Urinary bladder (tissue), 4 donors: ENCODE data around the gene SDF4. TPM values are rescaled to one million over a fixed set of nuclear protein-coding genes. Genes with fewer than 3 reads are reported as not detected.

Source experiments
- DNase-seq: peaks from one replicate; pipeline ENCODE4 v3.0.0-alpha.2; 2015; ENCODE audit errors: extremely low spot score
- H3K27ac ChIP-seq: one replicate; pipeline ENCODE4 v1.5.1; 2013; ENCODE audit warnings: low read depth, mild to moderate bottlenecking, moderate library complexity
- H3K36me3 ChIP-seq: one replicate; pipeline ENCODE4 v1.6.1; 2013; ENCODE audit warnings: mild to moderate bottlenecking, moderate library complexity; ENCODE audit not compliant: insufficient read depth
- H3K4me1 ChIP-seq: one replicate; pipeline ENCODE4 v1.6.1; 2013; ENCODE audit warnings: mild to moderate bottlenecking, moderate library complexity; ENCODE audit not compliant: insufficient read depth
- H3K4me3 ChIP-seq: one replicate; pipeline ENCODE4 v1.5.1; 2013; ENCODE audit warnings: low read depth, low read length
- WGBS: extraction: QIAGEN DNeasy Blood & Tissue Kit; methylation state at CpG from one replicate; pipeline ENCODE4 v1.1.7; 2013; 5-methylcytosine and 5-hydroxymethylcytosine counted together
- polyA plus RNA-seq: library from polyadenylated mRNA; stranded (reverse); fragments of 200-250 nt; gene quantifications from one replicate; pipeline ENCODE4 v1.2.3, GENCODE V29; 2013
- total RNA-seq: library from RNA; depleted of rRNA; stranded (reverse); fragments of >200 nt; gene quantifications from one replicate; pipeline ENCODE4 v1.2.3, GENCODE V29; 2014
- donor health status: healthy with polysubstance abuse.
- donor health status: healthy.

Gene SDF4
- total and polyA plus RNA-seq, 2 donors = 36.7 to 176 TPM

GRCh38 chr1:1234180-1234808 is 2.5 kb upstream of the SDF4 start:
- Histone ChIP-seq H3K36me3 (no peaks in the 10 kb centered on the region), H3K4me1 (no peaks in the 10 kb centered on the region), H3K4me3 (no peak overlapping the region), H3K27ac (no peak overlapping the region)
- WGBS = 94% methylated on average over 28 of the region's 28 CpGs
- DNase-seq = no peak

DNA sequence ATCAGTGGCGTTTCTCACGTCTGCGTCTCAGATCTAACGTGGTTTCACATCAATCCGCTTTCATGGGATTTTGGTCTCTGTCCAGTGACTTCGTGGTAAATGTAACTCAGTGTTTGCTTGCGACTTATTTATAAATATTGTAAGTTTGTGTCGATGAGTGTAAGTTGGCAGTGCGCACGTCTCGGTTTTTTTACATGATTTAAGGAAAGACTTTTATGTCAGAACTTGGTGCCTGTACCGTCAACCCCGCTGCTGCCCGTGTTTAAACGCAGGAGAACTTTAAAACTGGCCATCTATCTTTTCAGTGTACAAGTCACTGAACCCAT is 1.7 kb upstream of the SDF4 start:
- WGBS = 96% methylated on average over 15 of the region's 15 CpGs
- H3K27ac ChIP-seq = no peak overlapping the region
- no peak overlapping the region for H3K4me3 ChIP-seq
- no peaks in the 10 kb centered on the region for H3K36me3 ChIP-seq
- no peaks in the 10 kb centered on the region for H3K4me1 ChIP-seq
- no peak for DNase-seq

DNA sequence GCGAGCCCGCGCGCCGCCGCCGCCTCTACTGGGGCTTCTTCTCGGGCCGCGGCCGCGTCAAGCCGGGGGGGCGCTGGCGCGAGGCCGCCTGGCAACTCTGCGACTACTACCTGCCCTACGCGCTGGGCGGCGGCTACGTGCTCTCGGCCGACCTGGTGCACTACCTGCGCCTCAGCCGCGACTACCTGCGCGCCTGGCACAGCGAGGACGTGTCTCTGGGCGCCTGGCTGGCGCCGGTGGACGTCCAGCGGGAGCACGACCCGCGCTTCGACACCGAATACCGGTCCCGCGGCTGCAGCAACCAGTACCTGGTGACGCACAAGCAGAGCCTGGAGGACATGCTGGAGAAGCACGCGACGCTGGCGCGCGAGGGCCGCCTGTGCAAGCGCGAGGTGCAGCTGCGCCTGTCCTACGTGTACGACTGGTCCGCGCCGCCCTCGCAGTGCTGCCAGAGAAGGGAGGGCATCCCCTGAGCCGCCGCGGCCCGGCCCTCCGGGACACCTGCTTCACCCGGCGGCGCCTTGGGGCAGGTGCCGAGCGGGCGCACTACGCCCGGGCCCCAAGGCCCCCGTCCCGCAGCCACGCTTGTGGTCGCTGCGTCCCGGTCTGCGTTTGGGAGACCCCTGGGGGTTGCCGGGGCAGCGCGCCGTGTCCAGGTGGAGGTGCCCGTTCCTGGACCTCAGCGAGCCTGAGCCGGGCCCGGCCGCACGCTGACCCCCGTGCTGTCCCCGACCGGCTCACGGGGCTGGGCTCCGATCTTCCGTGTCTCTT is 1.2 kb upstream of the SDF4 start:
- no peak overlapping the region for H3K27ac ChIP-seq
- WGBS = 80% methylated on average over 98 of the region's 98 CpGs
- H3K4me3 ChIP-seq = peak overlapping the region; percentile 44
- DNase-seq = no peak
- H3K4me1 ChIP-seq = no peaks in the 10 kb centered on the region
- H3K36me3 ChIP-seq = no peaks in the 10 kb centered on the region

- no peaks in the 10 kb centered on the region for H3K4me1 ChIP-seq
- H3K27ac ChIP-seq = peak within 1 kb of the TSS; percentile 90
- peaks cover 2% of the 10 kb centered on the region for H3K36me3 ChIP-seq
- no peak for DNase-seq
- peak within 1 kb of the TSS; percentile 83 for H3K4me3 ChIP-seq
- 6% methylated on average over 100 of the region's 100 CpGs for WGBS
These were observed 501 bp upstream of the SDF4 start, which contains the start of gene B3GALT6 for GRCh38 chr1:1232208-1232795. B3GALT6 (plus strand) TSS chr1:1232237; CDS start chr1:1232279, 42 bp downstream.

DNA sequence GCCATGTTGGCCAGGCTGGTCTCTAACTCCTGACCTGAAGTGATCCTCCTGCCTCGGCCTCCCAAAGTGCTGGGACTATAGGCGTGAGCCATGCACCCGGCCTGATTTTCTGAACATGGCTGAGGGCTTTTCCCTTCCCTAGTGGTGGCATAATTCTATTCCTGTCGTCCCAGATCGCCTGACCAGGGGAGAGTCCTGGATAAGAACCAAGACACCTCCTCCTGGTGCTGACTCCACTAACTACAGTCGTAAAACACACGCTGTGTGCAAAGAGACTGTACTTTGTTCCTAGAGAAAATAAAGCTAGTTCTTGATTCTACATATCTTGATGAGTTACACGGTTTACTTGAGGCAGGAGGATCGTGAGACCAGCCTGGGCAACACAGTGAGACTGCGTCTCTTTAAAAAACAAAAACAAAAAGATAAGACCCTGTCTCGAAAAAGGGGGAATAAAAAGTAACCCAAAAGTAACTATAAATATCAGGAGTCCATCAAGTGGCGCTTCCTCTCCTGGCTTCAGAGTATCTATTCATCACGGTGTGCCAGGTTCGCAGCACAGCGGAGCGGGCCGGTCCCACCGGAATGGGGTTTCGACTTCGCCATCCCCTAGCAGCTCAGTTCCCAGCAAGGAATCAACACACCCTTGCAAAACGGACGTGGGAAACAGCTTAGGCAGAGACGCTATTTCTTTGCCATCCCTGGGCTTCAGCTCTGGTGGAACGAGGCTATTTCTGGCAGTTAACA is 973 bp downstream of the SDF4 start:
- Histone ChIP-seq H3K36me3 (peaks cover 2% of the 10 kb centered on the region), H3K4me1 (no peaks in the 10 kb centered on the region), H3K27ac (no peak overlapping the region), H3K4me3 (peak overlapping the region; percentile 83)
- DNase-seq = no peak
- 11% methylated on average over 24 of the region's 24 CpGs for WGBS

DNA sequence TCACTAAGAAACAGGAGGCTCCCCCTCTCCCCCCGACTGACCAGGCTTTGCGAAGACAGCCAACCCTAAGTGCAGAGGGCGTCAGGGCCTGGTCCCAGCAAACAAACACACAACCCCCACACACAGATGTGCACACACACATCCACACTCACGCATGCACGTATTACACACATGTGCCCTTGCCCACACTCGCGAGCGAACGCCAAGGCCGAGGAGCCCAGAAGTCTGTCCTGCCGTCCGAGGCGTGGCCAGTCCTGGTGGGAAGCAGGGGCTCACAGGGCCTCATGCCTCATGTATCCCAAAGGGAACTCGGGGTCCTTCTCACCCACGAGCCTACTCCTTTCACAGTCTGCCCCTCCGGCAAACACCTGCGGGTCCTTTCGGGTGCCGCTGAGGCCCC is 2.0 kb downstream of the SDF4 start:
- H3K4me3 ChIP-seq = no peak overlapping the region
- H3K4me1 ChIP-seq = no peaks in the 10 kb centered on the region
- WGBS = 91% methylated on average over 19 of the region's 19 CpGs
- no peak overlapping the region for H3K27ac ChIP-seq
- peaks cover 2% of the 10 kb centered on the region for H3K36me3 ChIP-seq
- DNase-seq = no peak

- H3K4me3 ChIP-seq = no peak overlapping the region
- DNase-seq = no peak
- H3K4me1 ChIP-seq = no peaks in the 10 kb centered on the region
- H3K27ac ChIP-seq = no peak overlapping the region
- peaks cover 2% of the 10 kb centered on the region for H3K36me3 ChIP-seq
- 88% methylated on average over 28 of the region's 28 CpGs for WGBS
These were observed 3.0 kb downstream of the SDF4 start for GRCh38 chr1:1228596-1229321.

- no peaks in the 10 kb centered on the region for H3K4me1 ChIP-seq
- H3K4me3 ChIP-seq = no peak overlapping the region
- WGBS = 91% methylated on average over 30 of the region's 30 CpGs
- no peak for DNase-seq
- H3K36me3 ChIP-seq = peaks cover 2% of the 10 kb centered on the region
- no peak overlapping the region for H3K27ac ChIP-seq
These were observed 3.6 kb downstream of the SDF4 start for GRCh38 chr1:1228187-1228586.

DNA sequence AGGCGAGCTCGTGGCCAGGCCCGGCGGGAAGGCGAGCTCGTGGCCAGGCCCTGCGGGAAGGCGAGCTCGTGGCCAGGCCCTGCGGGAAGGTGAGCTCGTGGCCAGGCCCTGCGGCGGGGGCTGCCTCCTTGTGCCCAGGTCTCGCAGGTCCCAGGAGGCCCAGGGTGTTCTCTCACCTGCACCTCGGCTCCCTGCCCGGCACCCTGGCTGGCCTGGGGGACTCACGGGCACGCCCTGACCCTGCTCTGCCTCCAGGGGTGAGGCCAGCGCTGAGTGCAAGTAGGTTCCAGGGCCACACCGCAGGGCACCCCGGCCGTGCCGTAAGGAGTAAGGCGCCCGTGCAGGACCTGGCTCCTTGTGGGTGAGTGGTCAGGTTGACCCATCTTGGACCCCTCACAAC is 4.4 kb downstream of the SDF4 start:
- DNase-seq = no peak
- Histone ChIP-seq H3K4me1 (no peaks in the 10 kb centered on the region), H3K27ac (no peak overlapping the region), H3K4me3 (no peak overlapping the region), H3K36me3 (peaks cover 2% of the 10 kb centered on the region)
- WGBS = 97% methylated on average over 25 of the region's 25 CpGs

- no peak for DNase-seq
- no peak overlapping the region for H3K27ac ChIP-seq
- H3K36me3 ChIP-seq = peaks cover 2% of the 10 kb centered on the region
- no peak overlapping the region for H3K4me3 ChIP-seq
- 90% methylated on average over 44 of the region's 44 CpGs for WGBS
- no peaks in the 10 kb centered on the region for H3K4me1 ChIP-seq
These were observed 5.0 kb downstream of the SDF4 start for GRCh38 chr1:1226566-1227362.

DNA sequence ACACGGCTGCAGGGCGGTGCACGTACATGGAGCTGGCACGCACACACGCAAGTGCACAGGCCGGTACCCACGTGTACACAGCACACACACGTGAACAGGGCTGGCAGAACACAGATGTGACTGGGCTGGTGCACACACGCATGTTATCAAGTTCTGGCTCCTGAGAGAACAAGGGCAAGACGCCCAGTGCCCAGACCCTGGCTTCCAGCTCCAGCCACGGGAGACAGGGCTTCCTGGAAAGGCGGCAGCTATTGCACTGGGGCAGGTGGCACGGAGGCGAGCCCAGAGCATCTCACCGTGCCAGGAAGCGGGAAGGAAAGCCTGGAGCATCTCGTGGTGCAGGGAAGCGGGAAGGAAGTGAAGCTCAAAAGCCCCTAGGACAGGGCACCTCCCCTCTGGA is 5.9 kb downstream of the SDF4 start:
- H3K4me1 ChIP-seq = no peaks in the 10 kb centered on the region
- H3K36me3 ChIP-seq = peaks cover 4% of the 10 kb centered on the region
- no peak overlapping the region for H3K4me3 ChIP-seq
- H3K27ac ChIP-seq = no peak overlapping the region
- DNase-seq = no peak
- WGBS = 87% methylated on average over 18 of the region's 18 CpGs

- no peaks in the 10 kb centered on the region for H3K4me1 ChIP-seq
- 88% methylated on average over 34 of the region's 34 CpGs for WGBS
- H3K4me3 ChIP-seq = no peak overlapping the region
- no peak overlapping the region for H3K27ac ChIP-seq
- peaks cover 6% of the 10 kb centered on the region for H3K36me3 ChIP-seq
- no peak for DNase-seq
These were observed 6.5 kb downstream of the SDF4 start for GRCh38 chr1:1225238-1225845.
